PC-9 (cell line): ENCODE measurements around the gene TBC1D24.

ENCODE experiments used
- CTCF ChIP-seq: fragments of 200-600 bp; sonication (generic); conservative IDR thresholded peaks from 2 replicates; pipeline ENCODE4 v1.6.1; 2017; ENCODE audit warnings: mixed run types, antibody characterized with exemption, mild to moderate bottlenecking, moderate library complexity
- EZH2 ChIP-seq: fragments of 200-600 bp; sonication (generic); IDR thresholded peaks from 2 replicates; pipeline ENCODE4 v1.8.0; 2017; ENCODE audit warnings: antibody characterized with exemption, low read depth

GRCh38 chr16:2527071-2527783 lies 52.3 kb downstream of the TBC1D24 start:
- TF ChIP-seq CTCF (no peak), EZH2 (no peak)
